AG04450 (cell line): ENCODE measurements around the gene DGKG. TPM values are rescaled to one million over a fixed set of nuclear protein-coding genes. Genes with fewer than 3 reads are reported as not detected.

Experiments
- CTCF ChIA-PET: fragments of 300-600, 350-600 bp; formaldehyde crosslinking; extraction: SDS; loops from one replicate; lab custom pipeline; 2022; ENCODE audit warnings: antibody characterized with exemption, inconsistent platforms; lab: Charles Lee
- POLR2A ChIA-PET: fragments of 350-600 bp; formaldehyde crosslinking; extraction: SDS; loops from one replicate; lab custom pipeline; 2021; ENCODE audit warnings: antibody characterized with exemption, inconsistent platforms; lab: Yijun Ruan, JAX
- DNase-seq: peaks from one replicate; pipeline ENCODE4 v3.0.0-alpha.2; 2011; ENCODE audit warnings: low read depth, low spot score
- H3K27ac ChIP-seq: one replicate; pipeline ENCODE4 v1.5.1; 2012; ENCODE audit warnings: low read depth, low read length, control low read depth
- H3K27me3 ChIP-seq: one replicate; pipeline ENCODE4 v1.6.0; 2012; ENCODE audit warnings: low read length; ENCODE audit not compliant: control insufficient read depth, insufficient read depth
- H3K4me3 ChIP-seq: 2 replicates; pipeline ENCODE4 v1.5.1; 2011; ENCODE audit warnings: mild to moderate bottlenecking, low read depth, low read length, control low read depth
- H3K9me3 ChIP-seq: 2 replicates; pipeline ENCODE4 v1.5.1; 2012; ENCODE audit warnings: low read length; ENCODE audit not compliant: control insufficient read depth, insufficient read depth
- polyA plus RNA-seq: library from polyadenylated mRNA; depleted of rRNA; stranded (reverse); fragments of >200 nt; gene quantifications from 2 replicates; pipeline ENCODE4 v1.2.3, GENCODE V29; 2011
- TF ChIP-seq, protein P1 (sequence below): IDR thresholded peaks from 2 replicates; pipeline ENCODE4 v1.5.1; 2011; ENCODE audit warnings: low read depth, low read length, control low read depth, inconsistent platforms

Gene DGKG
- polyA plus RNA-seq, 1 experiment: 5.1 TPM

DNA sequence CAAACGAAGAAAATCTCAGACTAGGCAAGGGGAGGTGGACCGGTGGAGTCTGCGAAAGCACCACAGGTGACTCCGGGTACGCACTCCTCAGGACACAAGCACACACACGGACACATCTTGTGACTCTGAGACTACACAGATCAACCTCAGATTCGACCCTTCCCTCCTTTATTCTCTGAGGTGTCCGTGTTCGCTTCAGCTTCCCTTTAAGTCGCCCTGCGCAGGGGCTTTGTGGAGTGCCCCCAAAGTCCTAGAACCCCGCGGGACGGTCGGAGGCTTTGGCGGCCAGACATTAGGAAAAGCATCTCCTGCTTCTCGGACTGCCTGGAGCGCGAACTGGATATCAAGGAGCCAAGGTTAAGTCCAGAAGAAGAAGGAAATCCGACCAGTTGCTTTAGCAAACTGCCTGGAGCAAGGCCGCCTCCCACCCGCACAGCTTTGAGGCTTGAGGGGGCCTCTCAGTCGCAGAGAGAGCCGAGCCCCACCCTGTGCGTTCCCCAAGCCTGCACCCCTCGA, 730 bp downstream of the DGKG start:
- CTCF ChIA-PET: no interaction called here
- TF ChIP-seq, protein P1, sequence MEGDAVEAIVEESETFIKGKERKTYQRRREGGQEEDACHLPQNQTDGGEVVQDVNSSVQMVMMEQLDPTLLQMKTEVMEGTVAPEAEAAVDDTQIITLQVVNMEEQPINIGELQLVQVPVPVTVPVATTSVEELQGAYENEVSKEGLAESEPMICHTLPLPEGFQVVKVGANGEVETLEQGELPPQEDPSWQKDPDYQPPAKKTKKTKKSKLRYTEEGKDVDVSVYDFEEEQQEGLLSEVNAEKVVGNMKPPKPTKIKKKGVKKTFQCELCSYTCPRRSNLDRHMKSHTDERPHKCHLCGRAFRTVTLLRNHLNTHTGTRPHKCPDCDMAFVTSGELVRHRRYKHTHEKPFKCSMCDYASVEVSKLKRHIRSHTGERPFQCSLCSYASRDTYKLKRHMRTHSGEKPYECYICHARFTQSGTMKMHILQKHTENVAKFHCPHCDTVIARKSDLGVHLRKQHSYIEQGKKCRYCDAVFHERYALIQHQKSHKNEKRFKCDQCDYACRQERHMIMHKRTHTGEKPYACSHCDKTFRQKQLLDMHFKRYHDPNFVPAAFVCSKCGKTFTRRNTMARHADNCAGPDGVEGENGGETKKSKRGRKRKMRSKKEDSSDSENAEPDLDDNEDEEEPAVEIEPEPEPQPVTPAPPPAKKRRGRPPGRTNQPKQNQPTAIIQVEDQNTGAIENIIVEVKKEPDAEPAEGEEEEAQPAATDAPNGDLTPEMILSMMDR: no peak
- Histone ChIP-seq H3K27ac (no peak overlapping the region), H3K9me3 (no peaks in the 10 kb centered on the region; the same call in 1 of the 2 replicates), H3K27me3 (peaks cover 45% of the 10 kb centered on the region), H3K4me3 (no peak overlapping the region)
- no peak for DNase-seq
- POLR2A ChIA-PET: no interaction called here

DNA sequence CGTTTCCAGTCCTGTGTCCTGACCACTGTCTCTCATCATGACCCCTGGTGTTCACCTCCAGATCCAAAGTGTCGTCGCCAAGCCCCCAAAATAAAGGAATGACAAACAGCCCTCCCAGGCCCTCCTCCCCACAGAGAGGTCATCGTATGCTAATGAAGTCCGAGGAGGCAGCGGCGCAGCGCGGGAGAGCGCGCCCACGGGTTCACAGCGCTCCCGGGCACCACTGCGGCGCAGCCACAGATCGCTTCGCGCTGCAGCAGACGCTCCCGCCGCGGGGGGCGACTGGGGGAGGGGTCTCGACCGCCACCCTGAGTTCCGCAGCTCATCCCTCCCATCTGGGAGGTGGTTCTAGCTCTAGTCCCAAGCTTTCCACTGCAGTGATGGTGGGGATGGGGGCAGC, 1.3 kb downstream of the DGKG start:
- POLR2A ChIA-PET: no interaction called here
- TF ChIP-seq, protein P1: no peak
- H3K9me3 ChIP-seq: no peaks in the 10 kb centered on the region; the same call in 1 of the 2 replicates
- peaks cover 44% of the 10 kb centered on the region for H3K27me3 ChIP-seq
- H3K4me3 ChIP-seq: no peak overlapping the region
- CTCF ChIA-PET: no interaction called here
- DNase-seq: no peak
- H3K27ac ChIP-seq: no peak overlapping the region

DNA sequence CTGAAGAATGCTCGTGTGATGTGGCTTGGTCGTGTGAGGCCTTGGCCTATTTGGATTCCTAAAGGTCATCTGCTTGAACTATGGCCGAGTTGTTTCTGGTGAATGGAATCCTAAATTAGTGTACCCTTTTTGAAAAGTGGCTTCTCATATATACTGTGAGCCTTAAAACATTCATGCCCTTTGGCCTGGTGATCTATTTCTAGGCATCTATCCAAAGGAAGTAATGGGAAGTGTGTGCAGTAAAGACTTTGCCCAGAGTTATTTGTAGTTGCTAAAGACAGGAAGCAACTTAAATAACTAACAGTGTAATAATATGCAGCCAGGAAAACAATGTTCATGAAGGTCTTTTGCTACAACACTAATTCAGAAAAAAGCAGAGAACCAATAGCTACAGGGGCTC, 3.0 kb downstream of the DGKG start:
- CTCF ChIA-PET: interaction anchor here (0.6 kb wide), 1 partner anchor 11 kb away, joined by 3 read pairs; no protein-coding TSS in a partner anchor
- no peak overlapping the region for H3K4me3 ChIP-seq
- TF ChIP-seq, protein P1: no peak
- no peaks in the 10 kb centered on the region; the same call in 1 of the 2 replicates for H3K9me3 ChIP-seq
- H3K27ac ChIP-seq: no peak overlapping the region
- DNase-seq: no peak
- peaks cover 44% of the 10 kb centered on the region for H3K27me3 ChIP-seq
- POLR2A ChIA-PET: no interaction called here

DNA sequence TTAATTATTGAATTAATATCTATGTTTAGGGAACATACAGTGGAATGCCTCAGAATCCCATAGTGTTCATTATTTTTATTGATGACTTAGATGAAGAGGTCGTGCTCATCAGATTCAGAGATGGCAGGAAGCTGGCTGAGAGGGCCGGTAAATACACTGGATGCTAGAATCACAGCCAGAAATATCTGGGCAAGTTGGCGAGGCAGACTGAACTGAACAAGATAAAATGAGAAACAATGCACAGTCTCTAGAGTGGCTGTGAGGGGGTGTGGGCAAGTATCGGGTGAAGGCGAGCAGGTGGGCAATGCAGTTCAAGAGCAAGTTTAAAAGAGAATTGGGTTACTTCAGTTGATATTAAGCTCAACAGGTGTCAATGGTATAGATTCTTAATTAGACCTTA, 5.9 kb downstream of the DGKG start:
- CTCF ChIA-PET: interaction anchor here (0.8 kb wide), 1 partner anchor 113 kb away, joined by 3 read pairs; no protein-coding TSS in a partner anchor

DNA sequence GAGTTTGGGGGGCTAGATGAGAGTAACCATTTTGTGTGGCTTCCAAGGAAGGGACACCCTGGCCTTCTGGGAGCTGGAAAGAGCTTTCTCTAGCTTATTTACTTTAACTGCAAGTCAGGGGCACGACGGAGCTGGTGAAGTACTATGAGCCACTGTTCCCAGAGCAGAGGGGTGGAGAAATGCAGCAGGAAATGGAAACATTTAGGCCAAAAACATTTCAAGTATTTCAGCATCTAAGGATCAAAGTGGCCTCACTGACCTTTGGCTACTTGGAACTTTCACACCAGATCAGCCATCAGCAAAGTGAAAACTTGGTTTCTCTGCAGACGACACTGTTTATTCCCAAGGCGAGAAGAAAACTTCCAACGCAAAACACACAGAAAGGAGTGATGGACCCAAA, 7.9 kb downstream of the DGKG start:
- Histone ChIP-seq H3K4me3 (no peak overlapping the region), H3K27ac (no peak overlapping the region), H3K9me3 (no peaks in the 10 kb centered on the region), H3K27me3 (peaks cover 7% of the 10 kb centered on the region)
- TF ChIP-seq, protein P1: no peak
- ChIA-PET CTCF (no interaction called here), POLR2A (no interaction called here)
- no peak for DNase-seq

More for the DNA sequence above, 5.9 kb downstream of the DGKG start:
- peaks cover 19% of the 10 kb centered on the region for H3K27me3 ChIP-seq
- H3K27ac ChIP-seq: no peak overlapping the region
- DNase-seq: no peak
- H3K4me3 ChIP-seq: no peak overlapping the region
- TF ChIP-seq, protein P1: no peak
- H3K9me3 ChIP-seq: no peaks in the 10 kb centered on the region
- POLR2A ChIA-PET: no interaction called here
